22Rv1 (cell line): ENCODE measurements around the gene LAMP1.

Experiments
- ZFX ChIP-seq: fragments of 450-650 bp; IDR thresholded peaks from 2 replicates; pipeline ENCODE4 v1.6.1; 2017; ENCODE audit warnings: antibody characterized with exemption, borderline replicate concordance
- TF ChIP-seq, protein P1 (sequence below): fragments of 450-650 bp; IDR thresholded peaks from 2 replicates; pipeline ENCODE4 v1.5.1; 2017; ENCODE audit warnings: mild to moderate bottlenecking

DNA sequence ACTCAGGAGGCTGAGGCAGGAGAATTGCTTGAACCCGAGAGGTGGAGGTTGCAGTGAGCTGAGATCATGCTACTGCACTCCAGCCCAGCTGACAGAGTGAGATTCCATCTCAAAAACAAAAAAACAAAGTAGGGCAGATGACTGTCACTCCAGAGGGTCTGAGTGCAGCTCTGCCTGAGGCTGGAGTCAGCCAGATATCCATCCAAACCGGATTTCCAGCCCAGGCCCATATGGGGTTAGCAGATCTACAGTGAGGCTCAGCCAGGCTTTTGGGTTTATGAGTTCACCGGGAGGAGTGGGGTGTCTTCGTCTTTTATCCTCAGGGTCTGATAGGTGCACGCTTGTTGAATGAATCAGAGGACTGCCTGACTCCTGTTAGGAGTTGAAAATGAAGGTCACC is 19.0 kb downstream of the LAMP1 start:
- TF ChIP-seq, protein P1, sequence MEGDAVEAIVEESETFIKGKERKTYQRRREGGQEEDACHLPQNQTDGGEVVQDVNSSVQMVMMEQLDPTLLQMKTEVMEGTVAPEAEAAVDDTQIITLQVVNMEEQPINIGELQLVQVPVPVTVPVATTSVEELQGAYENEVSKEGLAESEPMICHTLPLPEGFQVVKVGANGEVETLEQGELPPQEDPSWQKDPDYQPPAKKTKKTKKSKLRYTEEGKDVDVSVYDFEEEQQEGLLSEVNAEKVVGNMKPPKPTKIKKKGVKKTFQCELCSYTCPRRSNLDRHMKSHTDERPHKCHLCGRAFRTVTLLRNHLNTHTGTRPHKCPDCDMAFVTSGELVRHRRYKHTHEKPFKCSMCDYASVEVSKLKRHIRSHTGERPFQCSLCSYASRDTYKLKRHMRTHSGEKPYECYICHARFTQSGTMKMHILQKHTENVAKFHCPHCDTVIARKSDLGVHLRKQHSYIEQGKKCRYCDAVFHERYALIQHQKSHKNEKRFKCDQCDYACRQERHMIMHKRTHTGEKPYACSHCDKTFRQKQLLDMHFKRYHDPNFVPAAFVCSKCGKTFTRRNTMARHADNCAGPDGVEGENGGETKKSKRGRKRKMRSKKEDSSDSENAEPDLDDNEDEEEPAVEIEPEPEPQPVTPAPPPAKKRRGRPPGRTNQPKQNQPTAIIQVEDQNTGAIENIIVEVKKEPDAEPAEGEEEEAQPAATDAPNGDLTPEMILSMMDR = no peak
- TF ChIP-seq ZFX = no peak
